ENCODE data around the gene CA6.
"Not testable (repeated sequence)": the region's sequence is repeated elsewhere in the genome, so short reads cannot be mapped to it uniquely, and the experiment has no call there.

CA6 gene

DNA sequence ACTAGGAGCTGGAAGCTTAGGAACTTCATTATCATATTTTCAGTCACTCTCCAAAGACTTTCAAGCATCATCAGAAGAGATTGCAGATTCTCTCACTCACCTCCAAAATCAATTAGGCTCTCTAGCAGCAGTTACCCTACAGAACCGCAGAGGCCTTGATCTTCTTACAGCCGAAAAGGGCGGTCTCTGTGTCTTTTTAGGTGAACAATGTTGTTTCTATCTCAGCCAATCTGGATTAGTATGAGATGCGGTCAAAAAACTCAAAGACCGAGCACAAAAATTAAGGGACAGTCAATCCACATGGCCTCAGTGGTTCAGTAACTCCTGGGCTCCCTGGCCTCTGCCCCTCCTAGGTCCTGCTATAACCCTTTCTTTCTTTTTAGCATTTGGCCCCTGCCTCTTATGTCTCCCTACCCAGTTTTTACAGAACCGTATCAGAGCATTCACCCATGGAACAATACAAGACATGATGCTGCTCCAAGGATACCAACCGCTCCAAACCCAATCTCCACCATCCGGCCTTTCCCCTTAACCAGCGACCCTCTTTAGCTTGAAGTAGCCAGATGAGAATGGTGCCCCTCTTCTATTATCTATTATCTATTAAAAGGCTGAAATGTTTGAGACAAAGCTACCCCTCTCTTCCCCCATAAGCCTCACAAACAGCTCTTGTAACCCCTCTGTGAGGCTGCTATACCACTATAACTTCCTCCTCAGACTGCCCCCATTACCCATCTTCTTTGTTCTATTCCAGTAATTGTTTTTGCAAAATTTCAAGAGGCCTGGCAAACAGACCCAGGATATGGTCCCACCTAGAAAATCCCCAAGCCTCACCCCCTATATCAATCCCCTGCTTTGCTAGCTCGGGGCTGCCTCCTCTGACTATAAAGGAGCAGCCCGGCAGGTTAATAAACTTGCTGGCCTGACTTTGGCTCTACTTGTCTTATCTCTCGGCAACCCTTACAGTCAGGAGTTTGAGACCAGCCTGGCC, 18.7 kb upstream of the CA6 start:
- DNase-seq, result no peak

DNA sequence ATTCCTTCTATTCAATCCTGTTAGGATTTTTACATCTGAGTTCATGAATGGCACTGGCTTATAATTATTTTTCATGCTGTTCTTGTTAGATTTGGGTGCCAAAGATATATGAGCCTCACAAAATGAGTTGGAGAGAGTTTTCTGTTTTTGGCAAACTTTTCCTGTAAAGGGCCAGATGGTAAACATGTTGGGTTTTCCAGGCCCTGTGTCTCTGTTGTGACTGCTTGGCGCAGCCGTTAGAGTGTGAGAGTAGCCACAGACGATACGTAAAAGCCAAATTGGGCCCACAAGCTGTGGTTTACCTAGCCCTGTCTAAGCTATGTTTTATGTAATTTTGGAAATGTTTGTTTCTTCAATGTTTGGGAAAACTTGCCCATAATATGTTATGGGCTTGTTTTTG, 15.6 kb upstream of the CA6 start:
- DNase-seq, result no peak

DNA sequence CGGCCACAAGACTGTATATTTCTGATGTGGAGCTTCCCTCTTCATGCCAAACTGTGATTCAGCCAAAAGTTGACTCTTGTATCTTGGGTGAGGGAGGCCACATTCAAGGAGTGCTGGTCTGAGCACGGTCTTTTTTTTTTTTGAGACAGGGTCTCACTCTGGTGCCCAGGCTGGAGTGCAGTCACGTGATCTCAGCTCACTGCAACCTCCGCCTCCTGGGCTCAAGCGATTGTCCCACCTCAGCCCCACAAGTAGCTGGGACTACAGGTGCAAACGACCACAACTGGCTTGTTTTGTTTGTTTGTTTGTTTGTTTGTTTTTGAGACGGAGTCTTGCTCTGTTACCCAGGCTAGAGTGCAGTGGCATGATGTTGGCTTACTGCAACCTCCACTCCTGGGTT, 8.6 kb upstream of the CA6 start:
- not testable (repeated sequence) for DNase-seq

DNA sequence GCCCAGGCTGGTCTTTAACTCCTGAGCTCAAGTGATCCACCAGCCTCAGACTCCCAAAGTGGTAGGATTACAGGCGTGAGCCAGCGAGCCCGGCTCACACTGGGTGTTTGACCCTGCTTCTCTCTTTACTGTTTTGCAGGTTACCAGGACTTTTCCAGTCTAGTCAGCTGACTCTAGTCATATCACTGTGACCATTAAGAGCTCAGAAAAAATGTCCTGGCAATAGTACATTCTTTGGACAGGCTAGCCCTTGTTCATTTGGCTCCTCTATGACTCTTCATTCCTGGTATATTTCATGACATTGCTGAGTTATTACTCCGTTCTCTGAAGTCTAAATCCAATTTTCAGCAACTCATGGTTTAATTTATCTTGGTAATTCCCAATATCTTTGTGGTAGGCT, 8.0 kb upstream of the CA6 start:
- DNase-seq, result no peak

DNA sequence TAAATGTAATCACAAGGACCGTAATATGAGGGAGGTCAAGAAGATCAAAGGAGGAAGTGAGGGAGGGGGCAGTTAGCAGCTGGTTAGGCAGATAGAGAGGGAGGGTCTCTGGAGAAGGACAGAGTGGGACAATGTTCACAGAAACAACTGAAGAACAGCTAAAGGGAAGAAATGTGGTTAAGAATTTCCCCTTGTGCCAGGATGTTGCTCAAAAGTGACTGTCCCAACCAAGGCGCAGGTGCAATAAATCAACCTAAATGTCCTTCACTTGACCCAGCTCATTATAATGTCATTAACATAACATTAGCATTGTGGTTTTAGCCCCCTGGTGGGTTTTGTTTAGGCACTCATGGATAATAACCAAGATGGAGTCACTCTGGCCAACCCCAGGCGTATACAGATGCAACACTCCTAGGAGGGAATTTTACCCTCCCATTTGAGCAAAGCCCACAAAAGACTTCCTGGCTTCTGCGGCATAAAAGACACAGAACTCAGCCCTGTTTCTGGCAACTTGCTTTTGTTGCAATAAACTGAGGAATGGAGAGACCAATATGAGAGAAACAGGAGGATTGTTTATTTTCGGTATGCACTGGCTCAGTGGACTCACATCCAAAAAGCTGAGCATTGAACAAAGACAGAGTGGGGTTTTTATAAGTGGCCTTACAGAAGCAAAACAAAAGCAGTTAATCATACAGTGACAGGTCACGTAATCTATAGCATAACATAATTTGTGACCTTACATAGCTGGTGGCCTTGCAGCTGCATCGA, 7.3 kb upstream of the CA6 start:
- DNase-seq, result no peak

DNA sequence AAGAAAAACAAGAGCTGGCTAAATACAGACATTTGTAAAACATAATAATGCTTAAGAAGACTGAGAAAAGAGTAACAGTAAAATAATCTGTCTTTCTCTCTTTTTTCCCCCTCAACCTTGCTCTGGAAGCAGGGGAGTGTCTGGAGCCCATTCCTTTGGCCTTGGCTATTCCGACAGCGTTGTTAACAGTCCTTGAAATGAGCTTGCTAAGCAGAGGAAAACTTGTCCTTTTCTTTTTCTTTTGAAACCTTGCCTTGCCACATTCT, 6.7 kb upstream of the CA6 start:
- DNase-seq, result no peak

DNA sequence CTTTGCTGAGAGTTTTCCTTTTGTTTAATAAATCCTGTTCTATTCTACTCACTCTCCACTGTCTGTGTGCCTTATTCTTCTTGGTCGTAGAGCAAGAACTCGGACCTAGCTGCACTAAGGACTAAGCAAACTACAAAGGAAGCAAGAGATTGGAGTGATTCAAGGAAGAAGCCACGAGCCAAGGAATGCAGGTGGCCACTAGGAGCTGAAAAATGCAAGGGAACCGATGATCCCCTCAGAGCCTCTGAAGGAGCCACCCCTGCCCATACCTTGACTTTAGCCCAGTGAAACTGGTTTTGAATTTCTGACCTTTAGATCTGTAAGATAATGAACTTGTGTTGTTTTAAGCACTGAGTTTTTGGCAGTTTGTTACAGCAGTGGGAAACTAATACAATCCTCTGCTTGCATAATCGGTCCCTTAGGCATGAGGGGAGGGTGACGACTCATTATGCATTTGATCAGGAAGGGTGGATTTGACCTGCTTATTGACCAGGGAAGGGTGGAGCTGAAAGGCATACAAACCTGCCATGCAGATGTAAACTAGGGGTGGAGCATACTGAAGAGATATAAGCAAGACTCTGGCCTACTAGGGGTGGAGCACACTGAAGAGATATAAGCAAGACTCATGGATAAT, 6.2 kb upstream of the CA6 start:
- no peak for DNase-seq

DNA sequence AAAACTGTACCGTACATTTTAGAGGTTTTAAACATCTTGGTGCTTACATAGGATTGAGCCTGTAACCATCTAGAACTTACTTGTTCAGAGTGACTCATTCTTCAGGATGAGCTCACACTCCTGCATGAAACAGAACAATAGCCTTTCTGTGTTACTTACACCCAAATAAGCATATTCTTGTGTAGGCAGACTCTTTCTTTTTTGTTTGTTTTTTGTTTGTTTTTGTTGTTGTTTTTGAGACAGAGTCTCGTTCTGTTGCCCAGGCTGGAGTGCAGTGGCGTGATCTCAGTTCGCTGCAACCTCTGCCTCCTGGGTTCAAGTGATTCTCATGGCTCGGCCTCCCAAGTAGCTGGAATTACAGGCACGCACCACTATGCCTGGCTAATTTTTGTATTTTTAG, 3.8 kb upstream of the CA6 start:
- DNase-seq, result no peak

DNA sequence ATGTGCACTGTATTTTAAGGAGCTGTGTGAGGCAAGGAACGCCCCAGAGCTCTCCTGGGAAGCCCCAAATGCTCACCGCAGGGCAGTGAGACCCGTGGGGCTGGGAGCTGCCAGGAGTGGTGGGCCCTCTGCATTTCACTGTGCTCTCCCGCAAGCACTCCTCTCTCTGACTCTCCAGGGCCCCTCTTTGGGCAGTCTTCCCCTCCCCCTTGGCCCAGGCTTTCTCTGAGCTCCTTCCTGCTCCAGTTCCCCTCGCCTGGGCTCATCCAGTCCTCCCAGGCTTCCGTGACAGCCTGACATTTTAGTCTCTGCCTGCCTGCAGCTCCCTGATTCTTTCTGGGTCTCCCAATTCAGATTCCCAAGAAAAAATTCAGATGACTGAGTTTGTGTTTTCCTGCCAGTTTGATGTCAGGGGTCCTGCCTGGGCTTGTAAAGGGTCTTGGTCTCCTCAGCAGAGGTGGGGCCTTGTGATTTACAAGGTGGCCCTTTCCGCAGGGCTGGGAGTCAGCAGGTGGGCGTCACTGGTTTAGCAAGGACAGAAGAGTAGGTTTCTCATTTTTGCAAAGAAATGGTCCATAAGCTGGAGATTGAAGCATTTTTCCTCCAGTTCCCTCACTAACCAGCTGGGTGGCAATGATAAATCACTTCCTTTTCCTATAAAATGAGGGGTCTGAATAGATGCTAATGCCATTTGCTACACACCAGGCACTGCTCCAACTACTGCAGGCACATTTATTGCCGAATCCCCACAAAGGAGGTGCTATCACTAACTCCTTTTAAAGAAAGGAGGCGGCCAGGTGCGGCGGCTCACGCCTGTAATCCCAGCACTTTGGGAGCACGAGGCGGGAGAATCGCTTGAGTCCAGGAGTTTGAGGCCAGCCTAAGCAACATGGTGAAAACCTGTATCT, 1.9 kb upstream of the CA6 start:
- no peak for DNase-seq

DNA sequence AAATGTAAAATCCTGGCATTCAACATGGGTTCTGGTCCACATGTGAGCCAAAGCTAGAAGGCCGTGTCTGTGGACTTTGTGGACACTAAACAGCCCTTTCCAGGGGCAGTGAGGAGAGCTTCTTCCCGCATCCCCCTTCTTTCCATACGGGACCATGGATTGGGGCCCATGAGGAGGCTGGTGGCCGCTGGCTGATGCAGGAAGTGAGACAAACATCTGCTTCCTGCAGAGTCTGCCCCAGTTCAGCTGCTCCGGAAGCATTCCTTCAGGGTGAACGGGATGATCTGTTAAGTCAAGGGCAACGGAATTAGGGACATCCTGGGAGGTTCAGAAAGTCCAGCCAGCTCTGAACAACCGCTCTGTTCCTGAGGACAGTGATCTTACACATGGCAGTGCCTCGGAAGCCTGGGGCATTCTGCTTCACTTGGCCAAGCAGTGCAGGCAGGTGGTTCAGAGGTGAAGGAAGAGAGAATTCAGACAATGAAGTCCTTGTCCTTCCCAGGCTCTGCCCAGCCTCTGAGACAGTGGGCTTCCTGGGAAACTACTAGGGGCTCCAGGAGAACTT, 1.5 kb downstream of the CA6 start:
- peak in 1 of 5 experiments; percentile 46 for DNase-seq

DNA sequence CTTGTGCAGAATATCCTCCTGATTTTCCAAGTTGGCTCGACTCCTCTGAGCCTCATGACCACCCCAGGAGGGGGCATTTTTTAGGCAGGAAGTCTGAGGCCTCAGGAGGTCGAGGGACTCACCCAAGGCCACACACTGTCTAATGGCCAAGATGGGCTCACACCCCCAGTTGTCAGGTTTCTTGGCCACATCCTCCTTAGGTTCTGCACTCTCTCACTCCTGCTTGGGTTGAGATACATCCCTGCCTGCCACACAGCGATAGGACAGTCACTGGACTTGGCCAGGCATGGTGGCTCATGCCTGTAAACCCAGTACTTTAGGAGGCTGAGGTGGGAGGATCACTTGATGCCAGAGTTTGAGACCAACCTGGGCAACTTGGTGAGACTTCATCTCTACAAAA, 4.6 kb downstream of the CA6 start:
- no peak for DNase-seq

DNA sequence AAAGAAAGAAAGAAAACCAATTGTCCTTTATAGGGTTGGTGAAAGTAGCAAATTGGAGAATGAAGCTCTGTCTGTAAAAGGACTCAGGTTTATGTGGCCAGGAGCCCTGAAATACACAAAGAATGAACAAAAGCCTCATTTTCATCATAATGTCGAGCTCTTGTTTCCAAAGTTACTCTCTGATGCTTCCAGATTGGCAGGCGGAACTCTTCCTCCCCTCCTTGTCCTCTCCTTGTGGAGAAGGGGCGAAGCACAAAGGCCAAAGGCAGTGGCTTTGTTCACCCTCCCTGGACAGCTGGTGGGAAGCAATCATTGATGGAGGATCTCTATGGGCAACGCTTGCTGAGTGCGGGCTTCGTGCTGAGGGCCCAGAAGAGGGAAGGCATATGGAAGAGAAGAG, 5.6 kb downstream of the CA6 start:
- no peak for DNase-seq

DNA sequence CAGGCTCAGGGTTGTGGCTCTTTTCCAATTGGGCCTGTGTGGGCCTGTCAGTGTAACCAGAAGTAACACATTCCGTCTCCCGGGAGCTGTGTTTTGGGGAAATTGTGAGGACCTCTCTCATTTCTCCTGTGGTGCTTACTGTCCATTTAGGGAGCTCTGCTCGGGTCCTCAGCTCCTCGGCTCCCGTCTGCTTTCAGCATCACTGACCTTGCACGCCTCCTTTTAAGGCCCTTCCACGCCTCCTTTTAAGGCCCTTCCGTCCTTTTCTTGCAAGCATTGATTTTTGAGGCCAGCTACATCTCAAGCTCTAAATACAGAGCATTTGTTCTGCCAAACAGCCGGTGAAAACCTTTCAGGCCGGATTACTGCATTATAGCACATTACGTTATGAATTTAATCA, 9.7 kb downstream of the CA6 start:
- no peak for DNase-seq

DNA sequence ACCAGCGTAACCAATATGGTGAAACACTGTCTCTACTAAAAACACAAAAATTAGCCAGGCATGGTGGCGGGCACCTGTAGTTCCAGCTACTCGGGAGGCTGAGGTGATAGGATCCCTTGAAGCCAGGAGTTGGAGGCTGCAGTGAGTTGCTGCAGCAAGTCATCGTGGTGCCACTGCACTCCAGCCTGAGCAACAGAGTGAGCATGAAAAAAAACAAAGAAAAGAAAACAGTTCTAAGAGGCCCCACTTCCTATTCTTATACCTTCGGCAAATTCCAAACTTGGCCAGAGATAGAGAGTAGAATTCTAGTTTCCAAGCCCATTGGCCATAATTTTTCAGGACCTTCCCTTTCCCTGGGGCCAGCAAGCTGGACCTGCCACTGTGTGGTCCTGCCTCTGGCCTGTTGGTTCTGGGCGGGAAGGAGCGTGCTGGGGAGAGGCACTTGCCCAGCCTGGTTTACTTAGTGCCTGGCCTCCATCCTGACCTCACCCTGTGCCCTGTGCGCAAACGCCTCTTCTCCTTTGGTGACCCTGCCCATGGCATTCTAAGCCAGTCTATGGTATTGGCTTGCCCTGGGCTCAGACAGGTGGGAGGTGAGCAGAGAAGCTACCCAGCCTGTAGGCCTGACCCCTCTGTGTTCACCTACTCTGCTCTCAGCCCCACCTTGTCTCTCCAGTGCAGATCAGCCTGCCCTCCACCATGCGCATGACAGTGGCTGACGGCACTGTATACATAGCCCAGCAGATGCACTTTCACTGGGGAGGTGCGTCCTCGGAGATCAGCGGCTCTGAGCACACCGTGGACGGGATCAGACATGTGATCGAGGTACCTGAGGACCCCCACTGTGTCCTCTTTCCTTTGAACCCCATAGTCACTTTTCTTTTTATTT, 11.0 kb downstream of the CA6 start:
- DNase-seq, result no peak

DNA sequence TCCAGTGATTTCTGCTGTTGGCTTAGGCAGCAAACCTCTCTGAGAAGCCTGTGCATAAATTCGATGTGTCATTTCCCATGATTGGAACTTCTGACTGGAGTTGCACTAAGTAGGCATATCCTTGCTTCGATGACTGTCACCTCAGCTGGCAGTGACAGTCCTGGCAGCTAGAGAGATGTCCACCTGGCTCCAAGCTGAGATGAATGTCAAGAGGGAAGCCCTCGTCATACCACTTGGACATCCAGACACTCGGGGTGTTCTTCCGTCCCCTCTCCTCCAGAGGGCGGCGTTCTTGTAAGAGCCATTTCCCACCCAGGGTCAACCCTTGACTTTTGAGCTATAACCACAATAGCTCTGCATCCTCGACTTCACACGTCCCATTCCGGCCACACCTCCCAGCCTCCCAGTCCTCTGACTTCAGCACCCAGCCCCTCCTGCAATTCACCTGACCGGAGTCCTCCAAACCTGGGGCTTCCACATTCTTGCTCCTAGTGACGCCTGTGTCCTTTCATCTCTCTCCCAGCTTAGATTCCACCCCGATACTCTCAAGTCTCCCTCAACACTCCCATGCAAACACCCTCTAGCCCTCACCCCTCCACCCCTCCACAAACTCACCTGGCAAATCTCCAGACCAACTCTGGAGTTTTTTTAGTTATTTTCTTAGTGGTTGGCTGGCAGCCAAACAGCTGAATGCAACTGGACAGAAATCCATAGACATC, 17.3 kb downstream of the CA6 start:
- peak in 1 of 5 experiments; percentile 55 for DNase-seq

DNA sequence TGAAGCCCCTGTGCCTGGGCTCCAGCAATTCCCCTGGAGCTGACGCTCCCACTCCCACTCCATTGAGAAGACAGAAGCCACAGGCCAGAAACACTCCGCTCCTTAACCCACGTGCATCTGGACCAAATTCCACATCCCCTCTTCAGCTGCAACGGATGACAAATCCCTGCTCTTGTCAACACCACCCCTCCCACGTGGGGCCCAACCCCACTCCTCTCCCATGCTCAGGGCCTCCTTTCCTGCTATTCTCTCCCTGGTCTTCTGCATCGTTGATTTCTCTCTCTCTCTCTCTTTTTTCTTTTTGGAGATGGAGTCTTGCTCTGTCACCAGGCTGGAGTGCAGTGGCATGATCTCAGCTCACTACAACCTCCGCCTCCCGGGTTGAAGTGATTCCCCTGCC, 18.3 kb downstream of the CA6 start:
- DNase-seq, result no peak

DNA sequence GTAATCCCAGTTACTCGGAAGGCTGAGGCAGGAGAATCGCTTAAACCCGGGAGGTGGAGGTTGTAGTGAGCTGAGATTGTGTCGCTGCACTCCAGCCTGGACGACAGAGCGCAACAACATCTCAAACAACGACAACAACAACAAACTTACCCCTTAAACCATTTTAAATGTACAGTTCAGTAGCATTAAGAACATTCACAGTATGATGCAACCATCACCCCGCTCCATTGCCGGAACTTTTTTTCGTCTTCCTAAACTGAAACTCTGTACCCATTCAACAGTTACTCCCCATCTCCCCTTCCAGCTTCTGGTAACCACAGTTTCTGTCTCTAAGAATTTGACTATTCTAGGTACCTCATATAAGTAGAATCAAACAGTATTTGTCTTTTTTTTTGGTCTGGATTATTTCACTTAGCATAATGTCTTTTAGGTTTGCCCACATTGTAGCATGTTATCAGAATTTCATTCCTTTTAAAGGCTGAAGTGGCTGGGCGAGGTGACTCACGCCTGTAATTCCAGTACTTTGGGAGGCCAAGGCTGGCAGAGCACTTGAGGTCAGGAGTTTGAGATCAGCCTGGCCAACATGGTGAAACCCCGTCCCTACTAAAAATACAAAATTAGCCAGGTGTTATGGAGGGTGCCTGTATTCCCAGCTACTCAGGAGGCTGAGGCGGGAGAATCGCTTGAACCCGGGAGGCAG, 19.6 kb downstream of the CA6 start:
- DNase-seq, result no peak

DNA sequence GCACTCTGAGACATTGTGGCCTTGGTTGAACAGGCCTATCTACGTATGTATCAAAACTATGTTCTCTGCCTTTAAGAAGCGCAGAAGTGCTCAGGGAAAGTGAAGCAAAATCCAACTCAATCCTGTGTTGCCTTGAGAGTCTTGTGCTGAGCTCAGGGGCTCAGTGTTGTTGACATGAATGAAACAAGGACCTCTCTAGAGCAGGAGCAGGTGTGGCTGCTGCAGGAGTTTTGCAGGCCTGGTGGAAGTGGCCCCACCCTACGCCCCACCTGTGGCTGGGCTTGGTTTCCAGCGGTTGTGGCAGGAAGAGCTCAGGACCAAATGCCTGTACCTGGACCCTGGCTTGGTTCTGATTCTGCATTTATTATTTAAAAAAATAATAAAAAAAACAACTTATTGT, 20.9 kb downstream of the CA6 start:
- no peak for DNase-seq

DNA sequence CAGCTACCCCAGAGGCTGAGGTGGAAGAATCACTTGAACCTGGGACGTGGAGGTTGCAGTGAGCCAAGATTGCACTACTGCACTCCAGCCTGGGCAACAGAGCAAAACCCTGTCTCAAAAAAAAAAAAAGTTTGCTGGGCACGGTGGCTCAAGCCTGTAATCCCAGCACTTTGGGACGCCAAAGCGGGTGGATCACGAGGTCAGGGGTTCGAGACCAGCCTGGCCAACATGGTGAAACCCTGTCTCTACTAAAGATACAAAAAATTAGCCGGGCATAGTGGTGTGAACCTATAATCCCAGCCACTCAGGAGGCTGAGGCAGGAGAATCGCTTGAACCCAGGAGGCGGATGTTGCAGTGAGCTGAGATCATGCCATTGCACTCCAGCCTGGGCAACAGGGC, 23.2 kb downstream of the CA6 start:
- DNase-seq, result not testable (repeated sequence)

DNA sequence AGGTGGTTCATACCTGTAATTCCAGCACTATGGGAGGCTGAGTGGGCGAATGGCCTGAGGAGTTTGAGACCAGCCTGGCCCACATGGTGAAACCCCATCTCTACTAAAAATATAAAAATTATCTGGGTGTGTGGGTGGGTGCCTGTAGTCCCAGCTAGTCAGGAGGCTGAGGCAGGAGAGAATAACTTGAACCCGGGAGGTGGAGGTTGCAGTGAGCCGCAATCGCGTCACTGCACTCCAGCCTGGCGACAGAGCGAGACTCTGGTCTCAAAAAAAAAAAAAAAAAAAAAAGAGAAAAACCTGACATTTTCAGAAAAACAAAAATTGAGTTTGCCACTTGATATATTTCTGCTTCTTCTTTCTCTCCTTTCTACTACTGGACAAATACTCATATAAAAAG, 24.3 kb downstream of the CA6 start:
- DNase-seq, result no peak
